MCF 10A (cell line): Measurements from ENCODE around the gene NTHL1. TPM values are rescaled to one million over a fixed set of nuclear protein-coding genes. Genes with fewer than 3 reads are reported as not detected.

Experiments
- BruUV-seq: library from RNA; stranded (reverse); fragments of 400-500 nt; replicated peaks from 2 replicates; lab custom pipeline; 2021; lab: Mats Ljungman, UMichigan
- CTCF ChIA-PET: fragments of 300-600 bp; sonication (Branson Sonifier 250); formaldehyde crosslinking; extraction: SDS; loops from one replicate; lab custom pipeline; 2021; ENCODE audit warnings: antibody characterized with exemption, inconsistent platforms; lab: Yijun Ruan, JAX
- POLR2A ChIA-PET: fragments of 300-600, 350-650 bp; sonication (Branson Sonifier 250); formaldehyde crosslinking; extraction: SDS; loops from one replicate; lab custom pipeline; 2020; ENCODE audit warnings: antibody characterized with exemption, inconsistent platforms; lab: Yijun Ruan, JAX
- DNase-seq: peaks from one replicate; pipeline ENCODE4 v3.0.0-alpha.2; 2018; ENCODE audit not compliant: unreplicated experiment
- H3K27ac Mint-ChIP-seq: one replicate; pipeline ENCODE4 v1.8.0; 2022; ENCODE audit warnings: mild to moderate bottlenecking, low read depth, mixed read lengths; ENCODE audit not compliant: unreplicated experiment
- H3K27me3 Mint-ChIP-seq: one replicate; pipeline ENCODE4 v1.8.0; 2022; ENCODE audit warnings: mixed read lengths; ENCODE audit not compliant: insufficient read depth, unreplicated experiment
- H3K36me3 Mint-ChIP-seq: one replicate; pipeline ENCODE4 v1.8.0; 2022; ENCODE audit warnings: mild to moderate bottlenecking, moderate library complexity, mixed read lengths; ENCODE audit not compliant: insufficient read depth, unreplicated experiment
- H3K4me1 Mint-ChIP-seq: one replicate; pipeline ENCODE4 v1.8.0; 2022; ENCODE audit warnings: mixed read lengths; ENCODE audit not compliant: insufficient read depth, unreplicated experiment
- H3K4me3 Mint-ChIP-seq: one replicate; pipeline ENCODE4 v1.8.0; 2022; ENCODE audit warnings: mild to moderate bottlenecking, moderate library complexity, mixed read lengths; ENCODE audit not compliant: unreplicated experiment
- H3K9me3 Mint-ChIP-seq: one replicate; pipeline ENCODE4 v1.8.0; 2022; ENCODE audit warnings: mixed read lengths; ENCODE audit not compliant: unreplicated experiment
- intact Hi-C: fragments of 100-400 bp; cut with micrococcal nuclease; formaldehyde crosslinking; loops from 2 replicates; pipeline ENCODE4 v1.14.1; 2022
- total RNA-seq: library from RNA; stranded (reverse); gene quantifications from 2 replicates; pipeline ENCODE4 v1.2.3, GENCODE V29; 2022
- TF ChIP-seq, protein P1 (sequence below): fragments of 200-600 bp; IDR thresholded peaks from one replicate; pipeline ENCODE4 v1.8.0; 2022; ENCODE audit warnings: antibody characterized with exemption, mild to moderate bottlenecking; ENCODE audit not compliant: unreplicated experiment

NTHL1 gene
- total RNA-seq, 1 experiment from 2014 or later = 17.7 TPM

DNA sequence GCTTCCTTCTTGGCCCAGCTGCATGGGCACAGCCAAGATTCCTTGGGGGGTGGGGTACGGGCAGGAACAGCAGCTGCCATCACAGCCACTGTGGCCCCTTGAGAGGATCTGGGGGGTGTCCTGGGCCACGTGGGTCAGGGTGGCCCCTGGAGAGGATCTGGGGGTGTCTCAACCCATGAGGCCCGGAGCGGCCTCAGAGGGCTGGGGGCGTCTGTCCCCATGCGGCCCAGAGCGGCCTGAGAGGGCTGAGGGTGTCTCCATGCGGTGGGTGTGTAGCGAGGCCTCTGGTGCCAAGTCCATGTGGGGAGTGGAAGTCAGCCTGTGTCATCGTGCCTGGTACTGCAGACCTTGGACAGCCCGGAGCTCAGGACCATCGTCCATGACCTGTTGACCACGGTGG is 13.9 kb upstream of the NTHL1 start:
- CTCF ChIA-PET = no interaction called here
- H3K27me3 Mint-ChIP-seq = no peaks in the 10 kb centered on the region
- DNase-seq = no peak

DNA sequence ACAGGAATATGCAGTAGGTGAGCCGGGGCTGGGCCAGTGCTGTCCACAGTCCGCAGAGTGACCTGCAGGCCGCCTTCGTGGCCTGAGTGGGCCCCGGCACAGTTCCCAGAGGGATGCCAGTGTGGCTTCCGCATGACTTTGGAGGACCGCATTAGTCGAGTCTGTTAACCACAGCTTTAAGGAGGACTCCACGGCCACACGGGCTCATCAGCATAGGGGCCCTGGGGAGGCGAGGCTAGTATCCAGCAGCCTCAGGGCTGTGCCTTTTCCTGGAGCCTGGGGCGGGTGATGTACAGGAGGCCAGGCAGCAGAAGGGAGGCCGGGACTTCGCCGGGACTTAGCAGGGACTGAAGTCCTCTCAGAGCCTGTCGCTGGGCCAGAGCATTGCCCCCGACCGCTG is 13.4 kb upstream of the NTHL1 start:
- no peak for DNase-seq
- ChIA-PET CTCF (no interaction called here), POLR2A (interaction anchor here (1.0 to 2.1 kb wide), 2 partner anchors 13 to 17 kb away, joined by 3 to 6 read pairs; partner anchors contain the start of genes NTHL1 and TSC2)
- TF ChIP-seq, protein P1, sequence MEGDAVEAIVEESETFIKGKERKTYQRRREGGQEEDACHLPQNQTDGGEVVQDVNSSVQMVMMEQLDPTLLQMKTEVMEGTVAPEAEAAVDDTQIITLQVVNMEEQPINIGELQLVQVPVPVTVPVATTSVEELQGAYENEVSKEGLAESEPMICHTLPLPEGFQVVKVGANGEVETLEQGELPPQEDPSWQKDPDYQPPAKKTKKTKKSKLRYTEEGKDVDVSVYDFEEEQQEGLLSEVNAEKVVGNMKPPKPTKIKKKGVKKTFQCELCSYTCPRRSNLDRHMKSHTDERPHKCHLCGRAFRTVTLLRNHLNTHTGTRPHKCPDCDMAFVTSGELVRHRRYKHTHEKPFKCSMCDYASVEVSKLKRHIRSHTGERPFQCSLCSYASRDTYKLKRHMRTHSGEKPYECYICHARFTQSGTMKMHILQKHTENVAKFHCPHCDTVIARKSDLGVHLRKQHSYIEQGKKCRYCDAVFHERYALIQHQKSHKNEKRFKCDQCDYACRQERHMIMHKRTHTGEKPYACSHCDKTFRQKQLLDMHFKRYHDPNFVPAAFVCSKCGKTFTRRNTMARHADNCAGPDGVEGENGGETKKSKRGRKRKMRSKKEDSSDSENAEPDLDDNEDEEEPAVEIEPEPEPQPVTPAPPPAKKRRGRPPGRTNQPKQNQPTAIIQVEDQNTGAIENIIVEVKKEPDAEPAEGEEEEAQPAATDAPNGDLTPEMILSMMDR = no peak
- Mint-ChIP-seq H3K27ac (no peak overlapping the region), H3K4me1 (no peaks in the 10 kb centered on the region), H3K9me3 (no peaks in the 10 kb centered on the region), H3K36me3 (peaks cover 25% of the 10 kb centered on the region), H3K4me3 (no peak overlapping the region), H3K27me3 (no peaks in the 10 kb centered on the region)
- no TSS peak for BruUV-seq
- intact Hi-C loops = no loop called here

More for the DNA sequence above, 13.9 kb upstream of the NTHL1 start:
- intact Hi-C loops = no loop called here
- Mint-ChIP-seq H3K9me3 (no peaks in the 10 kb centered on the region), H3K27ac (no peak overlapping the region), H3K36me3 (peaks cover 25% of the 10 kb centered on the region), H3K4me3 (no peak overlapping the region), H3K4me1 (no peaks in the 10 kb centered on the region)
- BruUV-seq = no TSS peak
- POLR2A ChIA-PET = interaction anchor here (1.0 to 2.1 kb wide), 2 partner anchors 14 to 17 kb away, joined by 3 to 6 read pairs; partner anchors contain the start of genes NTHL1 and TSC2
- TF ChIP-seq, protein P1 = no peak

DNA sequence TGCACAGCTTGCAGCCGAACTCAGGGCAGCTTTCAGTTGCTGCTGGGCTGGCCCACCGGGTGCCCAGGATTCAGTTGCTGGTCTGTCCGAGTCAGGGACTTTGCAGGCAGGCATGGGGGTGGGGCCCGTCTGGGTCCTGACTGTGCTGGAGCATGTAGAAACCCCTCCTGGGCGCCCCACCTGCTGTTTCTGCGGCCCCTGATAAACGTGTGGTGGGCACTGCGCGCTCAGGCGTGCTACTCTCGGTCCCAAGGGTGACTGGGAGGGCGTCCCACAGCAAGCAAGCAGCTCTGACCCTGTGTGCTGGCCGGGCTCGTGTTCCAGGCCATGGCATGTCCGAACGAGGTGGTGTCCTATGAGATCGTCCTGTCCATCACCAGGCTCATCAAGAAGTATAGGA is 12.7 kb upstream of the NTHL1 start:
- H3K27me3 Mint-ChIP-seq = no peaks in the 10 kb centered on the region
- no peaks in the 10 kb centered on the region for H3K4me1 Mint-ChIP-seq
- no peaks in the 10 kb centered on the region for H3K9me3 Mint-ChIP-seq
- CTCF ChIA-PET = no interaction called here
- no peak for DNase-seq
- TF ChIP-seq, protein P1 = no peak
- POLR2A ChIA-PET = interaction anchor here (0.7 to 2.1 kb wide), 3 partner anchors 13 to 64 kb away, joined by 3 to 6 read pairs (median 5); partner anchors contain the start of genes NTHL1 and TSC2
- H3K4me3 Mint-ChIP-seq = no peak overlapping the region
- intact Hi-C loops = no loop called here
- no TSS peak for BruUV-seq
- H3K27ac Mint-ChIP-seq = no peak overlapping the region
- peaks cover 28% of the 10 kb centered on the region for H3K36me3 Mint-ChIP-seq

DNA sequence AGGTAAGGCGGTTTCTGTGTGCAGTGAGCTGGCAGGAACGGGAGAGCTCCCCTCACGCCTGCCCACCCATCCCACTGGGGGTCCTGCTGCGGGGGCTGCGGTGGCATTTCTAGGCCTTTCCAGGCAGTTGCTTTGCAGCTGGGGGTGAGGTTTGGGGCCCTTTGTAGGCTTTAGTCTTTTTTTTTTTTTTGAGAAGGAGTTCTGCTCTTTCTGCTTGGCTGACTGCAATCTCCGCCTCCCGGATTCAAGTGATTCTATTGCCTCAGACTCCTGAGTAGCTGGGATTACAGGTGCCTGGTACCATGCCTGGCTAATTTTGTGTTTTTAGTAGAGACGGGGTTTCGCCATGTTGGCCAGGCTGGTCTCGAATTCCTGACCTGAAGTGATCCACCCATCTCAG is 11.2 kb upstream of the NTHL1 start:
- Mint-ChIP-seq H3K36me3 (peaks cover 28% of the 10 kb centered on the region), H3K4me1 (no peaks in the 10 kb centered on the region), H3K4me3 (no peak overlapping the region), H3K27ac (no peak overlapping the region), H3K27me3 (no peaks in the 10 kb centered on the region), H3K9me3 (no peaks in the 10 kb centered on the region)
- TF ChIP-seq, protein P1 = no peak
- ChIA-PET CTCF (interaction anchor here (0.6 kb wide), 1 partner anchor 1273 kb away, joined by 3 read pairs; no protein-coding TSS in a partner anchor), POLR2A (no interaction called here)
- intact Hi-C loops = no loop called here
- no TSS peak for BruUV-seq
- DNase-seq = no peak
